ENCODE measurements around the gene NGEF.

DNA sequence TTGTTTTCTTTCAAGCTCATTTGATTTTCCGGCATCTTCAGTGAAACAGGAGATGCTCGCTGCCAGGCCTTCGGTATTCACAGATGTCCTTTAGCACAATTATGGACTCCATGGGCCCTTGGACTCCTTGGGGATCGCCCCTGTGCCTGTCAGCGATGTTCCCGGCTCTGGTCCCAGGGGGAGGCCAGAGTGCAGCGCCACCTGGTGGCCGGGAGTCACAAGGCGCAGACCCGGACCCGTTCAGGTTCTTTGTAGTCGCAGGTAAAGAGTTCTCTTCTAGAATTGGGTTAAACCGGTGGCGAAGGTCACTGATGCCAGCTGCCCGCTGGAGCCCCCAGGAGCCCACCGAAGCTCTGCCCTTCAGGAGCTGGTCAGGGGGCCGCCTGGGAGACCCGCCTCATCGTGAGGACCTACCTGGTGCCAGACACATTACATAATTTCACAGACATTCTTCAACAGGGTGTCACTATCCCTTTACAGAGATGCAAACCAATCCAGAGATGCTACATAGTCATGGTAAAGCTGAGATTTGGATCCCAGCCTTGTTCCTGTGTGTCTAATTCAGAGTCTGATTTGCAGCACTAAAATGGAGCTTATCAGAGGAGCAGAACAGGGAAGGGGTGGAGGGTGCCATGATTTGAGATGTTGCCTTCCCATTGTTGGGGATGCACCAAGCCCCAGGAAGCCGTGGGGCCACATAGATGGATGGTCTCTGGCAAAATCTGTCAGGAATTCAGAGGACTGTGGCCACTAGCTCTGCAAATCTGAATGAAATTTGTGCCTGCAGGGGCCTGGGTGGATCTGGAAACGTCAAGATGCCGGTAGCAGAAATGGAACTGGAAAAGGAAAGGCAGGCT, 41.1 kb upstream of the NGEF start:
- TF ChIP-seq POLR2AphosphoS2 (IDR thresholded peaks at IDR 0.05; ENCODE audit: low read depth, low read length) (no peak), MYC (IDR thresholded peaks at IDR 0.05; ENCODE audit: insufficient read depth, insufficient read length, insufficient replicate concordance, low read length, severe bottlenecking) (no peak), ZZZ3 (IDR thresholded peaks at IDR 0.05; ENCODE audit: control insufficient read depth, insufficient read length, low read depth) (no peak), ZNF207 (IDR thresholded peaks at IDR 0.05; ENCODE audit: borderline replicate concordance) (no peak), NKRF (conservative IDR thresholded peaks at IDR 0.05) (no peak)
- TF ChIP-seq, protein P1, sequence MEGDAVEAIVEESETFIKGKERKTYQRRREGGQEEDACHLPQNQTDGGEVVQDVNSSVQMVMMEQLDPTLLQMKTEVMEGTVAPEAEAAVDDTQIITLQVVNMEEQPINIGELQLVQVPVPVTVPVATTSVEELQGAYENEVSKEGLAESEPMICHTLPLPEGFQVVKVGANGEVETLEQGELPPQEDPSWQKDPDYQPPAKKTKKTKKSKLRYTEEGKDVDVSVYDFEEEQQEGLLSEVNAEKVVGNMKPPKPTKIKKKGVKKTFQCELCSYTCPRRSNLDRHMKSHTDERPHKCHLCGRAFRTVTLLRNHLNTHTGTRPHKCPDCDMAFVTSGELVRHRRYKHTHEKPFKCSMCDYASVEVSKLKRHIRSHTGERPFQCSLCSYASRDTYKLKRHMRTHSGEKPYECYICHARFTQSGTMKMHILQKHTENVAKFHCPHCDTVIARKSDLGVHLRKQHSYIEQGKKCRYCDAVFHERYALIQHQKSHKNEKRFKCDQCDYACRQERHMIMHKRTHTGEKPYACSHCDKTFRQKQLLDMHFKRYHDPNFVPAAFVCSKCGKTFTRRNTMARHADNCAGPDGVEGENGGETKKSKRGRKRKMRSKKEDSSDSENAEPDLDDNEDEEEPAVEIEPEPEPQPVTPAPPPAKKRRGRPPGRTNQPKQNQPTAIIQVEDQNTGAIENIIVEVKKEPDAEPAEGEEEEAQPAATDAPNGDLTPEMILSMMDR (IDR thresholded peaks at IDR 0.05 in 2 of 3, conservative IDR thresholded peaks at IDR 0.05 in 1 of 3; ENCODE audit: control insufficient read depth in 2 of 3, extremely low read depth in 1 of 3, insufficient read depth in 1 of 3, low read depth in 3 of 3, low read length in 3 of 3) = peak; percentile 87 to 97 (median 93)
